ENCODE data around the gene RERE.
"Not testable (repeated sequence)": the region's sequence is repeated elsewhere in the genome, so short reads cannot be mapped to it uniquely, and the experiment has no call there.

RERE gene

GRCh38 chr1:8797216-8797615 is 20.2 kb downstream of the RERE start:
- DNase-seq: no peak

DNA sequence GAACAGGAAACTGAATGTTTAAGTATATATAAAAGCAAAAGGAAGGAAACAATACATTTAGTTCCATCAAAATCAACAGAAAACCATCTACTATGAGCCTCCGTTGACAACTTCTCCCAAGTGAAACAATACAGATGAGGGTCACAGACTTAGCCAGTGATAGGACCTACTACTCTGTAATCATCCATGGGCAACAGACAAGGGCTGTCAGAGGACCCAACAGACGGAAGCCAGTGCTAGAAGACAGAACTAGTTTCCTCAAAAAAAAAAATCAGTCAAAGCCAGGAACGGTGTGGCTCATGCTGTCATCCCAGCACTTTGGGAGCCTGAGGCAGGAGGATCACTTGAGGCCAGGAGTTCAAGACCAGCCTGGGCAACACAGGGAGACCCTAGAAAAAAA is 20.6 kb downstream of the RERE start:
- DNase-seq: no peak

DNA sequence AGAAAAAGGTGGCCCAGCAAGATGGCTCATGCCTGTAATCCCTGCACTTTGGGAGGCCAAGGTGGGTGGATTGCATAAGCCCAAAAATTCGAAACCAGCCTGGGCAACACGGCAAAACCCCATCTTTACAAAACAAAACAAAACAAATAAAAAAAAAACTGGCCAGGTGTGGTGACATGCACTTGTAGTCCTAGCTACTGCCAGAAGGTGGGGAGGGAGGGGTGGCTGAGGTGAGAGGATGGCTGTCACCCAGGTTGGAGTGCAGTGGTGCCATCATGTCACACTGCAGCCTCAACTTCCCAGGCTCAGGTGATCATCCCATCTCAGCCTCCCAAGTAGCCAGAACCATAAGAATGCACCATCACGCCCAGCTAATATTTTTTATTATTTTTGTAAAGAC is 22.8 kb downstream of the RERE start:
- DNase-seq: no peak

- DNase-seq: no peak
These were observed 25.6 kb downstream of the RERE start for GRCh38 chr1:8791819-8792218.

DNA sequence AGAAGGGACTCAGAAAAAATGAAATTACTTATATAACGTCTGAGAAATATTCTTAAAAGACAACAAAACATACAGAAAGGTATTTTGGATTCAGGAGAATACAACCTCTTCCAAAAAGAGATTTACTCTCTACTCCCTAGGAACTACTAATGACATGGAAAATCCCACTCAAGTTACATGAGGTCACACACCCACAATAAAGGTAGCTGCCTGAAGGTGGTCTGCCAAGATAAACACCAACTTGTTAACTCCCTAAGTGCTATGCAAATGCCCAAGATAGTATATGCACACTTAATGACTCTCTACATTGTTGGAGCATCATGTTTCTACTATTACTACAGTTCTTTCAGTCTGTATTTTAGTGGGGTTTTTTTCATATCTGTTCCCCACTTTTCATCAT is 26.5 kb downstream of the RERE start:
- no peak for DNase-seq

GRCh38 chr1:8790478-8790877 is 27.0 kb downstream of the RERE start:
- DNase-seq: no peak

DNA sequence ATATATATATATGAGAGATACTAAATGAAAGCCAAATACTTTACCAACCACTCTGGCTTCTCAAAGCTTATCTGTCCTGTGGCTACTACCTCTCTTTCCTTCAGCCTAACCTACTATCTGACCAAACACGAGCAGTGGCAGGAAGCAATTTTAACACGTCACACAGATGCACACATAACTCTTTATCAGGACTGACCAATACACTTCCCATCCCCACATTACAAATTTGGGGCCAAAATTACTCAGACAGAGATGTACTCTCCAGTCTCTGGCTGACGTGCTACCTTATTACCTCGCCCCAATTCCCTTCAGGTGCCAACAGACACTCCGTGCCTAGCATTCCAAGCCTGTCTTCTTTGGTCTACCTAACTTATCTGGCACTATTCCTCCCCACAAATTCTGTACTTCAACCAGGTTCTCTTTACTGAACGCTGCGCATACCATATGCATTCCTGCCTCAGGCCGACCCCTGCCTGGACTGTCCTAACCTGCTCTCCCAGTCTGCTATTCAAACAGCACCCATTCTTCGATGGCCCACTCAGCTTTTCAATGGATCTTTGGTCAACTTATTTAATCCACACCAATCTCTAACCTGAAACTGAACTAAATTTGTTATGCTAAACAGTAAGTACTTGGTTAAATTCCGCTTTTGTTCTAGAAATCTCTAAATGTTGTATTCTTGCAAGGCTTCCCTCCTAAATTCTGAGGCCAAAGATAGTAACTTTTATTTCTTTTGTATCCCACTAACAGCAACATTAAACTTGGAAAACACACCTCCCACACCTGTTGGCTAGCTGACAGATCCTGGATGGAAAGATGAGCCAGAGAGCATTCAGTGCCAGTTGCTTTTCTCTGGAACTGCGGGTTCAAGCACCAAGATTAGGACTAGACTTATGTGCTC is 27.9 kb downstream of the RERE start:
- no peak for DNase-seq

DNA sequence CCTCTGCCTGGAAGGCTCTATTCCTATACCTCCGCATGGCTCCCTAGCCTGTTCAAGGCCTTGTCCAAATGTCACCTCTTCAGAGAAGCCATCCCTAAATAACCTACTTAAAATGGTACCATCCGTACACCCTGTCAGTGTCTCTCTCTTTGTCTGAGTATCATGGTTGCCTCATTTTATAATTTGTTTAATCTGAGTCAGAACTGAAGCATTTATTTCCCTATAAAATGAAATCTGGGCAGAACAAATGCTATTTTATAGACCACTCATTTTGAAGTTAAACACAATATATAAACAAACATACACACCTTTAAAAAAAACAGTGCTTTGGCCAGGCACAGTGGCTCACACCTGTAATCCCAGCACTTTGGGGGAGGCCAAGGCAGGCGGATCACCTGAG is 30.2 kb downstream of the RERE start:
- no peak for DNase-seq

GRCh38 chr1:8786204-8786603 is 31.2 kb downstream of the RERE start:
- not testable (repeated sequence) for DNase-seq

DNA sequence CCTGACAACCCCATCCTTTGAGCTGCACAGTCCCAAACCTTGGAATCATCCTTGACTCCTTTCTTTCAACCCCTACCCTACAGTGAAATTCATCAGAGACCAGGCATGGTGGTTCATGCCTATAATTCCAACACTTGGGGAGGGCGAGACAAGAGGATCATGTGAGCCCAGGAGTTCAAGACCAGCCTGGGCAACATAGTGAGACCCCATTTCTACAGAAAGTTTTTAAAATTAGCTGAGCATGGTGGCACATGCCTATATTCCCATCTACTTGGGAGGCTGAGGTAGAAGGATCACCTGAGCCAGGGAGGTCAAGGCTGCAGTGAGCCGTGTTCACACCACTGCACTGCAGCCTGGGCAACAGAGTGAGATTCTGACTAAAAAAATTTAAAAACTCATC is 34.5 kb downstream of the RERE start:
- DNase-seq: no peak

DNA sequence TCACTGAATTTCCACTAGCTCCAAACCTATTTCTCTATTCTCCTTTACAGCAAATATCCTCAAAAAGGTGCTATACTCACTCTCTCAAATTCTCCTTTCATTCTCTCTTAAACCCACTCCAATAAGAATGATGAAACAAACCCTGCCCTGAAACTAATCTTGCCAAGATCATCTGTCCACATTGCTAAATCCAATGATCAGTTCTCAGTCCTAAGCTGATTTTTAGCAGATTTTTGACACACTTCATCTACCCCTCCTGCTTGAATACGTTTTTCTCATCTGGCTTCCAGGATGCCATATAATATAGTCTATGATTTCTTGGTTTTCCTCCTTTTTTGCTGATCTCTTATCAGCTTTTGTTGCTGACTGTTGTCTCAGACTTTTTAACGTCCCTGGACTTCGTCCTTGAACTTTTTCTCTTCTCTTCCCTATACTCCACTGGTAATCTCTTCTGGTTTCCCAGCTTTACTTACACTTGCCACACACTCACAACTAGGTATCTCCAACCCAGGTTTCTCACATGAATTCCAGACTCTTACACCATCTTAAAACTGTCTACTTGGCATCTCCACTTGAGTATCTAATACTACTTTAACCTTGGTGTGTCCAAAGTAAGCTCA is 35.3 kb downstream of the RERE start:
- DNase-seq: no peak

DNA sequence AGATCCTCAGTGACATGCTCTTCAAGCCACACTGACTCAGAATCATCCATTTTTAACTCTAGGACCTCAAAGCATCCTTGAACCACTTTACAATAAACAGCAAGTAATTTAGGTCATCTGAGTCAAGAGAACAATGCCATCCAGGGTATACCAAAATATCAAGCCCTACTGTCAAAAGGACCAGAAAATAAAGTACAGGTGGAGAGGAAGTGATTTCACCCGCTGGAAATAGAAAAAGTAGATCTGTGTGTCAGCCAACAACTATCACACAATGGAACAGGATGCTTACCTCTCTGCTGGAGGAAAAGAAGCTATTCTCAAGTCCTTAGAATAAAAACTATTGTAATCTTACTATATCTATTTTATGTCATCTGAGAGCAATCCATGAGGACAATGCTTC is 37.0 kb downstream of the RERE start:
- DNase-seq: no peak

- DNase-seq: no peak
These were observed 39.6 kb downstream of the RERE start for GRCh38 chr1:8777867-8778266.

GRCh38 chr1:8776104-8776503 is 41.3 kb downstream of the RERE start:
- no peak for DNase-seq

GRCh38 chr1:8767006-8767405 is 50.4 kb downstream of the RERE start:
- no peak for DNase-seq

DNA sequence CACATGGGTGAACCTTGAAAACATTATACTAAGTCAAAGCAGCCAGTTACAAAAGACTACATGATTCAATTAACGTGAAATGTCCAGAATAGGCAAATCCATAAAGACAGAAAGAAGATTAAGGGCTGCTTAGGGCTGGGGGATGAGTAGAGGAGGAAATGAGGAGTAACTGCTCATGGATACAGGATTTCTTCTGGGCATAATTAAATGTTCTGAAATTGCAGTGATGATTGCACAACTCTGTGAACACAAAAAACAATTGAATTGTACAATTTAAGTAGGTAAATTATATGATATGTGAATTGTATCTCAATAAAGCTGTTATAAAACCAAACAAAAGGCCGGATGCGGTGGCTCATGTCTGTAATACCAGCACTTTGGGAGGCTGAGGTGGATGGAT is 52.2 kb downstream of the RERE start:
- DNase-seq: no peak

- DNase-seq: no peak
These were observed 53.0 kb downstream of the RERE start for GRCh38 chr1:8764293-8764937.

DNA sequence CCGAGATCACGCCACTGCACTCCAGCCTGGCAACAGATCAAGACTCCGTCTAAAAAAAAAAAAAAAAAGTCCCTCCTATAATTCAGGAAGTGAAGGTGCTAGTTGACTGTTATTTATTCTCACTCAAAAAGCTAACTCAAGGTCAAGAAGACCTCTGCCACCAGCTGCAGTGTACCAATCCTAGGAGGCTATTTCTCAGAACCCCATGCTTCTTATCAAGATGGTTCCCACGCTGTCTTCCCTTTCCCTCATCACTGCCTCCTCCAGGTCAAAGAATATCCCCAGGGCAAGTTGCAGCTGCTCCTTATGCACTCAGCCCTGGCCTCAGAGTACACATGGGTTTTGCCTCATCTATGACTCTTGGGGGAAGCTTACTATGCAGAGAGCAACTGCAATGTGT is 53.6 kb downstream of the RERE start:
- peak; percentile 51 for DNase-seq

DNA sequence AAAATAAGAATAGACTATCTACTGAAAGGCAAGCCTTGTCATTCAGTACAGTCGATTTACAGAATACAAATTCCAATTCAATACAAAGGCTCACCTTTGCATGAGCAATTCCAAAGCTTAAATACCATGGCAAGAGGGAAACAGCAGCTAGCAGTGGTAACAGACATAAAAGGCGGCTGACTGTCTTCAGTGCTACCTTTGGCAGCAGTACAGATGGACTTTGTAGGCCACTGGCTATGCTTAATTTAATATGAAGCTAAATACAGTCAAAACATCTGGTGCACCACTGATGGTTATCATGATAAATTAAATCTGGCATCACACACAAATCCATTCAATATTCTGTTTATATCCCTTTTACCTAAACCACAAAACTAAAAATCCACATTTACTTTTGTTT is 62.4 kb downstream of the RERE start:
- DNase-seq: peak; percentile 37

GRCh38 chr1:8754247-8754650 is 63.2 kb downstream of the RERE start:
- DNase-seq: peak; percentile 33

- DNase-seq: peak; percentile 25
These were observed 63.7 kb downstream of the RERE start for GRCh38 chr1:8753736-8754135.

GRCh38 chr1:8752921-8753713 is 64.3 kb downstream of the RERE start:
- peak; percentile 59 for DNase-seq

GRCh38 chr1:8752411-8752810 is 65.0 kb downstream of the RERE start:
- DNase-seq: no peak

Measured in eye (tissue), 1 donor.